ENCODE results near the gene FBXL7.

Gene FBXL7

DNA sequence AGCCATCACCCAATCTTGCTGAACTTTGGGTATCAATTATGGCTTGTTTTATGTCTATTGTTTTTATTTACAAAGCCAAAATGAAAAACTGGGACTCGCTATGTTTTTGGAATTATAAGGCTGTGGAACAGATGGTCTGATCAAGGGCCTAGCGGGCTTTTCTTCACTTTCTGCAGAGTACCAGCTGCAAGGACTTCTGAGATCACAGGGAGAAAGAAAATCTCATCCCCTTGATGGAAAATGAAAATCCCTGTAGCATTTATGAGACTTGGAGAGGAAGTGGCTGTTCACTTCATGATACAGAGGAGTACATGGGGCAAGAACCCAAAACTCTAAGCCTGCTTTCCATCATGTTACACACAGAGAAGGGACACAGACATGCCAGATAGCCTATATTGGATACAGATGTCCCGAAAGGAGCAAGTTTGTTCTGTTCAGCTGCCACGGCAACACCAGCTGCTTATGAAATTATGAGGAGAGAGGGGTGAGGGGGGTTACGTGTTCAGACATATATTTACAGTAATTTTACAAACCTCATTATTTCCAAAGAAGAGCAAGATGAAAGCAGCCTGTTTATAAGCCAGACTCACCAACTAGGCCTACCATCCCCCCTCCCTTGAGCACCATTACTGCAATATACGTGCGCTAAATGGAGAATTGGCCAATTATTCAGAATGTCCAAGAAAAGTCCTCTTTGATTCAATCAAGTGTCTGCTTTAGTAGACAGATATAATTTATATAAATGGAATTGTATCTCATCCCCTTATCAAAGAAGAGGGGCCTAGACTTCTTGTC, 459.6 kb downstream of the FBXL7 start:
- TF ChIP-seq, protein P1, sequence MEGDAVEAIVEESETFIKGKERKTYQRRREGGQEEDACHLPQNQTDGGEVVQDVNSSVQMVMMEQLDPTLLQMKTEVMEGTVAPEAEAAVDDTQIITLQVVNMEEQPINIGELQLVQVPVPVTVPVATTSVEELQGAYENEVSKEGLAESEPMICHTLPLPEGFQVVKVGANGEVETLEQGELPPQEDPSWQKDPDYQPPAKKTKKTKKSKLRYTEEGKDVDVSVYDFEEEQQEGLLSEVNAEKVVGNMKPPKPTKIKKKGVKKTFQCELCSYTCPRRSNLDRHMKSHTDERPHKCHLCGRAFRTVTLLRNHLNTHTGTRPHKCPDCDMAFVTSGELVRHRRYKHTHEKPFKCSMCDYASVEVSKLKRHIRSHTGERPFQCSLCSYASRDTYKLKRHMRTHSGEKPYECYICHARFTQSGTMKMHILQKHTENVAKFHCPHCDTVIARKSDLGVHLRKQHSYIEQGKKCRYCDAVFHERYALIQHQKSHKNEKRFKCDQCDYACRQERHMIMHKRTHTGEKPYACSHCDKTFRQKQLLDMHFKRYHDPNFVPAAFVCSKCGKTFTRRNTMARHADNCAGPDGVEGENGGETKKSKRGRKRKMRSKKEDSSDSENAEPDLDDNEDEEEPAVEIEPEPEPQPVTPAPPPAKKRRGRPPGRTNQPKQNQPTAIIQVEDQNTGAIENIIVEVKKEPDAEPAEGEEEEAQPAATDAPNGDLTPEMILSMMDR (IDR thresholded peaks at IDR 0.05; ENCODE audit: insufficient read depth, missing control alignments) = no peak
- DNase-seq (ENCODE audit: insufficient read length, low spot score) (no peak), FAIRE-seq (no peak)

DNA sequence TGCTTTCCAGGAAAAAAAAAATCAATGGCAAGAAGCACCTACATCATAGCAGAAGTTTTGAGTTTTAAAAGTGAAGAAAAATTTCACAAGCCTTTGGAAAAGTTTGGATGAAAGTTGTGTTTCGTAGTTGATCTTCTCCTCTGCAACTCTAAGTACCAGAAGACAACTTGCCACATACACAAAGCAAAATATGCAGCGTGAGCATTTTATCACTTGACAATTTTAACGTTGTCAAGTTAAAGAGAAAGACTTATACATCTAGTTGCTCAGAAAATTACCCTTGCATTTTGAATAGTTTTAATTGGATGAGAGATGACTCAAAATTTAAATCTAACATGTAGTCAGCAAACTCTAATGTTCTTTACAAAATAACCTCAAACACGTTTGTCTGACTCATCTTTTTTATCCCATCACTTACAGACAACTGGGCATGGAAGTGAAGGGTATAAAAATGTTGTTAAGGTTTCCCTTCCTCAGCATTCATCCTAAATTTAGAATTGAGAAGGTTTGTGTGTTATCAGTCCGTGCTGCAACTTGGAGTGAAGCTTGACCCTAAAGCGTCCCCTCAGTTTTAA, 466.2 kb downstream of the FBXL7 start:
- no peak for DNase-seq (ENCODE audit: insufficient read length, low spot score)
- no peak for FAIRE-seq
- TF ChIP-seq, protein P1 (IDR thresholded peaks at IDR 0.05; ENCODE audit: insufficient read depth, missing control alignments) = no peak

DNA sequence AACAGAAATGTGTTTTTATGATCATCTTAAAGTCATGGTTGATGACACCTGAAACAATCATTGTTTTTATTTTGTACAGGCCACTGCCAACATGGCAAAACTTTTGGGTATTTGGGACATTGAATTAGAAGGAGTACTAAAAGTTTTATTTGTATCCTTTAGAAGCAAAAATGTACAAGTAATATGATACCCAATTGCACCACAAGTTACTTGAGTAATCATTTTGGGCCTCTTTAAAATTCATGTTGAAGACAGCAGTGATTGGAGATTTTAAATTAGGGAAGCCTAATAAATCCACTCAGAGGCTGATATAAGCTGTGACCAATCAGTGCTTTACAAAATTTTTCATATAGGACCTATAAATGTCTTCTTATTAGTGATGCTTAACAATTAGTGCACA, 466.7 kb downstream of the FBXL7 start:
- DNase-seq (ENCODE audit: insufficient read length, low spot score) (no peak), FAIRE-seq (no peak)
- TF ChIP-seq, protein P1 (IDR thresholded peaks at IDR 0.05; ENCODE audit: insufficient read depth, missing control alignments) = no peak

DNA sequence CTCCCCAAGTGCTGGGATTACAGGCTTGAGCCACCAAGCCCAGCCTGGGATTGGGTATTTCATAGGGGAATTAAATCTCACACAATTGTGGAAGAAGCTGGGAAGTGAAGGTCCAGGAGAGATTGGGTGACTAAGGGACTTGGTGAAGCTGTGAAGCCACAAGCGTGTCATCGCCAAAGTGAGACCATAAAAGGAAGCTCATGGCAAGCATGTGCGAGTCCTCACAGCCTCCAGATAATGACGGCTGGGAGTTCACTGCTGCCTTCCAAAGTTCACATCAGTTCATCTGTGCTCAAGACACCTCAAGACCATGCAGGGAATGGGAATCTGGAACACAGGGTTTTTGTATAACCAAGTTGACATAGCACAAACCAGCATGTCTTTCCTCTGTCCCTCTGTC, 469.0 kb downstream of the FBXL7 start:
- DNase-seq (ENCODE audit: insufficient read length, low spot score) (no peak), FAIRE-seq (no peak)
- TF ChIP-seq, protein P1 (IDR thresholded peaks at IDR 0.05; ENCODE audit: insufficient read depth, missing control alignments) = no peak

DNA sequence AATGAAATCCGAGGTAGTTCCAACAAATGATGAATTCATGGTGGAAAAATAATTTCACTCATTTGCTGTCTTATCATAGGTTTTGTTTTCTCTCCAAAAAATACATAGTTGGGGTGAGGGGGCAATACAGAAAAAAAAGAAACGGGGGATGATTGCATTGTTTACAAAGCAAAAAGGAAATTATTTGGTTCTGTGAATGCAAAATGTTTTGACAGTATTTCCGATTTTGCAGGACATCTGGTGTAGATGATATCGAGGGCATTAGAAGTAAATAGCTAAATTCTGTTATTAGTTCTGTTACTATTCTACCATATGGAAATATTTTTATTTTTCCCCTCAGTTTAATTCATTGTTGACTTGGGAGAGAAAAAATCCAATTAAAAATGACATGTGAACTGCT, 477.9 kb downstream of the FBXL7 start:
- TF ChIP-seq, protein P1 (IDR thresholded peaks at IDR 0.05; ENCODE audit: insufficient read depth, missing control alignments) = no peak
- FAIRE-seq (no peak), DNase-seq (ENCODE audit: insufficient read length, low spot score) (no peak)

DNA sequence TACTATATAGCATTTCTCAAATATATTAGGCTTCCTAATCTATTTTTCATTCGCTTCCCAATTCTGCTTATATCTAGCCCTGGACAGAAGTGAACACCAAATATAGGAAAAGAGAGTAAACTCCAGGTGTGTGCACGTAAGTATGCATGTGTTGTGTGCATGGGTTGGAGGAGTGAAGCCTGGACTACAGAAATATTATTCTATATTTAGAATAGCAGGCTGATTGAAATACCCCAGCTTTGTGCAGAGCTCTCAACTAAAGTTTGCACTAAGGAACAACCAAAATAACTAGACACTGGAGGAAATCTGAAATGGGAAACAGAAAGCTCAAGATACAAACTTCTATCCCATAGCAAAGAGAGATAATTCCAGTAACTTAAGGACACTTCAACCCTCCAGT, 480.9 kb downstream of the FBXL7 start:
- DNase-seq (ENCODE audit: insufficient read length, low spot score) (no peak), FAIRE-seq (no peak)
- TF ChIP-seq, protein P1 (IDR thresholded peaks at IDR 0.05; ENCODE audit: insufficient read depth, missing control alignments) = no peak

DNA sequence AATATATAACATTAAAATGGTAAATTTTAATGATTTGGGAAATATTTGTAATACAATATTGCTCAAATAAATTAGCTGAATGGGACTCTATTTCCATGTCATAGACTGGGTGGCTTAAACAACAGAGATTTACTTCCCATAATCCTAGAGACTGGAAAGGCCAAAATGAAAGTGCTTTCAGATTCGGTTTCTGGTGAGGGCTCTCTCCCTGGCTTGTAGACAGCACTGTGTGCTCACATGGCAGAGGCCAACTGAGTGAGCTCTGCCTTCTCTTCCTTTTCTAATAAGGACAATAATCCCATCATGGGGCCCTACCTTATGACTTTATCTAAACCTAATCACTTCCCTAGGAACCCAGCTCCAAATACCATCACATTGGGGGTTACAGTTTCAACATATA, 483.4 kb downstream of the FBXL7 start:
- DNase-seq (ENCODE audit: insufficient read length, low spot score) (no peak), FAIRE-seq (no peak)
- TF ChIP-seq, protein P1 (IDR thresholded peaks at IDR 0.05; ENCODE audit: insufficient read depth, missing control alignments) = no peak
